PC-9 (cell line): ENCODE results near the gene ECI1. TPM values are rescaled to one million over a fixed set of nuclear protein-coding genes. Genes with fewer than 3 reads are reported as not detected.

Experiments
- BruUV-seq: library from RNA; stranded (reverse); fragments of 400-500 nt; replicated peaks from 2 replicates; lab custom pipeline; 2021; lab: Mats Ljungman, UMichigan
- CTCF ChIA-PET: fragments of 300-600 bp; sonication (Branson Sonifier 250); formaldehyde crosslinking; loops from one replicate; lab custom pipeline; 2022; ENCODE audit warnings: antibody characterized with exemption; lab: Charles Lee
- POLR2A ChIA-PET: fragments of 300-600 bp; sonication (Branson Sonifier 250); formaldehyde crosslinking; loops from one replicate; lab custom pipeline; 2022; ENCODE audit warnings: antibody characterized with exemption; ENCODE audit not compliant: unreplicated experiment; lab: Charles Lee
- DNase-seq, 2 experiments: peaks; one replicate each; pipeline versions ENCODE4 v3.0.0 to v3.0.0-alpha.2; 2015 to 2022; ENCODE audit warnings: mixed read lengths in 1 of 2
- H2AFZ ChIP-seq: fragments of 200-600 bp; sonication (generic); 2 replicates; pipeline ENCODE4 v1.8.1; 2017; ENCODE audit warnings: antibody characterized with exemption
- H3F3A ChIP-seq: fragments of 200-600 bp; sonication (generic); 2 replicates; pipeline ENCODE4 v1.8.1; 2017; ENCODE audit warnings: antibody characterized with exemption, mild to moderate bottlenecking, low read depth; ENCODE audit not compliant: insufficient read depth
- H3K27ac ChIP-seq: fragments of 200-600 bp; sonication (generic); 2 replicates; pipeline ENCODE4 v1.6.1; 2016; ENCODE audit warnings: mixed run types
- H3K27me3 ChIP-seq: fragments of 200-600 bp; sonication (generic); 2 replicates; pipeline ENCODE4 v1.6.1; 2016; ENCODE audit warnings: low read depth, mixed run types; ENCODE audit not compliant: insufficient read depth
- H3K36me3 ChIP-seq: fragments of 200-600 bp; sonication (generic); 2 replicates; pipeline ENCODE4 v1.6.1; 2016; ENCODE audit warnings: low read depth, mixed run types
- H3K4me1 ChIP-seq: fragments of 200-600 bp; sonication (generic); replicated peaks from 2 replicates; pipeline ENCODE4 v1.6.1; 2016; ENCODE audit warnings: mixed run types; ENCODE audit not compliant: insufficient read depth
- H3K4me2 ChIP-seq: fragments of 200-600 bp; sonication (generic); 2 replicates; pipeline ENCODE4 v1.6.1; 2017; ENCODE audit warnings: mixed run types
- H3K4me3 ChIP-seq: fragments of 200-600 bp; sonication (generic); 2 replicates; pipeline ENCODE4 v1.6.1; 2016; ENCODE audit warnings: mixed run types
- H3K79me2 ChIP-seq: fragments of 200-600 bp; sonication (generic); 2 replicates; pipeline ENCODE4 v1.6.1; 2017; ENCODE audit warnings: low read depth, mixed run types
- H3K9me2 ChIP-seq: fragments of 200-600 bp; sonication (generic); 2 replicates; pipeline ENCODE4 v1.8.1; 2017; ENCODE audit warnings: mild to moderate bottlenecking; ENCODE audit not compliant: insufficient read depth
- H3K9me3 ChIP-seq: fragments of 200-600 bp; sonication (generic); 2 replicates; pipeline ENCODE4 v1.8.1; 2016; ENCODE audit warnings: low read depth; ENCODE audit not compliant: insufficient read depth
- H4K20me1 ChIP-seq: fragments of 200-600 bp; sonication (generic); 2 replicates; pipeline ENCODE4 v1.8.1; 2017; ENCODE audit not compliant: insufficient read depth
- CTCF ChIP-seq: fragments of 200-600 bp; sonication (generic); conservative IDR thresholded peaks from 2 replicates; pipeline ENCODE4 v1.6.1; 2017; ENCODE audit warnings: mixed run types, antibody characterized with exemption, mild to moderate bottlenecking, moderate library complexity
- EZH2 ChIP-seq: fragments of 200-600 bp; sonication (generic); IDR thresholded peaks from 2 replicates; pipeline ENCODE4 v1.8.0; 2017; ENCODE audit warnings: antibody characterized with exemption, low read depth
- intact Hi-C: fragments of 100-400 bp; cut with micrococcal nuclease; formaldehyde crosslinking; loops from one replicate; pipeline ENCODE4 v1.10.0; 2022; ENCODE audit not compliant: unreplicated experiment
- total RNA-seq: library from RNA; stranded (reverse); gene quantifications from 2 replicates; pipeline ENCODE4 v1.2.3, GENCODE V29; 2021

Gene ECI1
- total RNA-seq, 1 experiment from 2014 or later: 131 TPM

DNA sequence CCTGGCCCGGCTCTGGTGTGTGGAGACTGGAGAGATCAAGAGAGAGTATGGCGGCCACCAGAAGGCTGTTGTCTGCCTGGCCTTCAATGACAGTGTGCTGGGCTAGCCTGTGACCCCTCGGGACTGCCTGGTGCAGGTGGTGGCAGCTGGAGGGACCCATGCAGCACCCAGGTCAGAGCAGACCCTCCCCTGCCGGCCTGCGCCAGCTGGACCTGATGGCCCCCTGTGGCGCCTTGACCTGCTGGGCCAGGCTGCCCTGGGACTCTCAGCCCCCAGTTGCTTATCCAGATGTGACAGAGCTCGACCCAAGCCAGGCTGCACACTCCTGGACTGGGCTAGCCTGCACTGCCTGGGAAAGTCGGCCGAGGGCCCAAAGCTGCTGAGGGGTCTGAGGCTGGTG lies 42.6 kb downstream of the ECI1 start:
- POLR2A ChIA-PET: interaction anchor here (0.6 kb wide), 1 partner anchor 1691 kb away, joined by 4 read pairs; no protein-coding TSS in a partner anchor
- Histone ChIP-seq H3K27ac (no peak overlapping the region), H2AFZ (no peak overlapping the region)

GRCh38 chr16:2208308-2208707 lies 43.1 kb downstream of the ECI1 start:
- peaks cover 29% of the 10 kb centered on the region for H3K79me2 ChIP-seq
- TF ChIP-seq CTCF: no peak
- no peak for TF ChIP-seq EZH2
- H3K4me2 ChIP-seq: no peak overlapping the region
- no peaks in the 10 kb centered on the region for H3K9me3 ChIP-seq
- ChIA-PET POLR2A (no interaction called here), CTCF (no interaction called here)
- DNase-seq: no peak
- peaks cover 17% of the 10 kb centered on the region; the same call in 1 of the 2 replicates for H4K20me1 ChIP-seq
- H3F3A ChIP-seq: peaks cover 32% of the 10 kb centered on the region; the same call in 1 of the 2 replicates
- H3K27ac ChIP-seq: no peak overlapping the region
- H3K27me3 ChIP-seq: no peaks in the 10 kb centered on the region
- intact Hi-C loops: no loop called here
- H3K36me3 ChIP-seq: 0 out of 2 replicates have a peak, but pooled peaks cover 6% of the 10 kb centered on the region
- H3K9me2 ChIP-seq: no peaks in the 10 kb centered on the region
- BruUV-seq: no TSS peak
- peaks cover 32% of the 10 kb centered on the region for H3K4me1 ChIP-seq
- H2AFZ ChIP-seq: no peak overlapping the region
- no peak overlapping the region for H3K4me3 ChIP-seq

More for the DNA sequence above, 42.6 kb downstream of the ECI1 start:
- Histone ChIP-seq H3K79me2 (peaks cover 33% of the 10 kb centered on the region), H4K20me1 (peaks cover 19% of the 10 kb centered on the region; the same call in 1 of the 2 replicates), H3K4me3 (no peak overlapping the region), H3K36me3 (0 out of 2 replicates have a peak, but pooled peaks cover 6% of the 10 kb centered on the region), H3F3A (peaks cover 36% of the 10 kb centered on the region; the same call in 1 of the 2 replicates), H3K9me3 (no peaks in the 10 kb centered on the region), H3K9me2 (no peaks in the 10 kb centered on the region), H3K4me1 (peaks cover 36% of the 10 kb centered on the region), H3K4me2 (no peak overlapping the region), H3K27me3 (no peaks in the 10 kb centered on the region)
- DNase-seq: no peak
- TF ChIP-seq CTCF (no peak), EZH2 (no peak)
- CTCF ChIA-PET: interaction anchor here (0.6 kb wide), 1 partner anchor 265 kb away, joined by 3 read pairs; no protein-coding TSS in a partner anchor
- intact Hi-C loops: no loop called here
- no TSS peak for BruUV-seq

GRCh38 chr16:2207872-2208271 lies 43.5 kb downstream of the ECI1 start:
- Histone ChIP-seq H3K4me1 (peaks cover 27% of the 10 kb centered on the region), H4K20me1 (peaks cover 13% of the 10 kb centered on the region; the same call in 1 of the 2 replicates), H2AFZ (no peak overlapping the region), H3K36me3 (0 out of 2 replicates have a peak, but pooled peaks cover 6% of the 10 kb centered on the region), H3K79me2 (peaks cover 24% of the 10 kb centered on the region), H3K9me2 (no peaks in the 10 kb centered on the region), H3K9me3 (no peaks in the 10 kb centered on the region), H3K27ac (no peak overlapping the region), H3K27me3 (no peaks in the 10 kb centered on the region), H3F3A (peaks cover 28% of the 10 kb centered on the region; the same call in 1 of the 2 replicates), H3K4me3 (no peak overlapping the region), H3K4me2 (no peak overlapping the region)
- no peak for DNase-seq
- TF ChIP-seq EZH2 (no peak), CTCF (no peak)
- intact Hi-C loops: no loop called here
- CTCF ChIA-PET: no interaction called here
- POLR2A ChIA-PET: no interaction called here
- no TSS peak for BruUV-seq
